ENCODE measurements around the gene CCDC136.

DNA sequence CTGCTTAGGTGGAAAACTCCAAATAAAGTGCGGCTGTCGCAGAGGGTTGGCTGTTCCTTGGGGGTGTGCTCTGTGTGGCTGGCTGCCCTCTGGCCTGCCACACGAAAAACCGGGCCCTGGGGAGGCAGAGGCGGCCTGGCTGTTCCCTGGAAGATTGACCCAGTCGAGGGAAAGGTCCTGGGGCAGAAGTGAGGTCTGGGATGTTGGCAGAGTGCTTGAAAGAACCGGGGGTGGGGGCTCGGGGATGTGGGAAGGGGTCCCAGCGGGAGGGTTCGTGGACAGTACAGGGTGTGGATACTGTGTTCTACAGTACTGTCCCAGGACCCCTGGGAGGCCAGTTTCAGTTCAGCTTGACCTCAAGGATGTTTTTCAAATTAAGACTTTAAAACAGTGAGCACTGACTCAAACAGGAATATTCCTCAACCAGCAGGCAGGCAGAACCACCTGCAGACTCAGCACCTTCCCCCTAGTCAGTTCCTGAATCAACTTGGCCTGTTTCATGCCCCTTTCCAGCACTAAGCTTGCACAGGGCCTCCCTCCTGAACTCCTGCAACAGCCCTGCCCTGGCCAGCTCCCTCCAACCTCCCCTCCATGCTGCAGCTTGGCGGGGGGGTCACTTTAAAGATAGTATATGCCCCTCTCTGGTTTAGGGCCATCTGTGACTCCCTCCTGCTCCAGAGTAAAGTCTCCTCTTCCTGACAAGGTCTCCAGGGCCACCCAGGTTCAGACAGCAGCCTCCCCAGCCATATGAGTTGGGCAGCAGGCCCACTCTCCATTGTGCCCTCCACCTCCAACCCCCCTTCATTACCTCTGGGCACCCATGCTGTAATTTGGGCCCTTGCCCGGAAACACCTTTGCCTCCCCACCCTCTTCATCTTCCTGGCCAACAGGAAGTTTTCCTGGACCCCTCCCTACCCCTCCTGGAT is 67.7 kb downstream of the CCDC136 start:
- TF ChIP-seq, protein P1, sequence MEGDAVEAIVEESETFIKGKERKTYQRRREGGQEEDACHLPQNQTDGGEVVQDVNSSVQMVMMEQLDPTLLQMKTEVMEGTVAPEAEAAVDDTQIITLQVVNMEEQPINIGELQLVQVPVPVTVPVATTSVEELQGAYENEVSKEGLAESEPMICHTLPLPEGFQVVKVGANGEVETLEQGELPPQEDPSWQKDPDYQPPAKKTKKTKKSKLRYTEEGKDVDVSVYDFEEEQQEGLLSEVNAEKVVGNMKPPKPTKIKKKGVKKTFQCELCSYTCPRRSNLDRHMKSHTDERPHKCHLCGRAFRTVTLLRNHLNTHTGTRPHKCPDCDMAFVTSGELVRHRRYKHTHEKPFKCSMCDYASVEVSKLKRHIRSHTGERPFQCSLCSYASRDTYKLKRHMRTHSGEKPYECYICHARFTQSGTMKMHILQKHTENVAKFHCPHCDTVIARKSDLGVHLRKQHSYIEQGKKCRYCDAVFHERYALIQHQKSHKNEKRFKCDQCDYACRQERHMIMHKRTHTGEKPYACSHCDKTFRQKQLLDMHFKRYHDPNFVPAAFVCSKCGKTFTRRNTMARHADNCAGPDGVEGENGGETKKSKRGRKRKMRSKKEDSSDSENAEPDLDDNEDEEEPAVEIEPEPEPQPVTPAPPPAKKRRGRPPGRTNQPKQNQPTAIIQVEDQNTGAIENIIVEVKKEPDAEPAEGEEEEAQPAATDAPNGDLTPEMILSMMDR (IDR thresholded peaks at IDR 0.05), result no peak
- TF ChIP-seq POLR2A (IDR thresholded peaks at IDR 0.05), result no peak

Data from testis (tissue), 2 donors.